OCI-LY3 (cell line): Measurements from ENCODE around the gene NPTXR.

Source experiments
- EZH2phosphoT487 ChIP-seq: fragments of 200-600 bp; shearing (Covaris generic); IDR thresholded peaks from 2 replicates; pipeline ENCODE4 v1.6.1; 2018; ENCODE audit warnings: antibody characterized with exemption, mixed run types, low read depth
- TF ChIP-seq, protein P1 (sequence below): fragments of 200-600, 300-600 bp; sonication (generic); IDR thresholded peaks from 2 replicates; pipeline ENCODE4 v1.5.1; 2014; ENCODE audit warnings: antibody characterized with exemption, low read length, low read depth

DNA sequence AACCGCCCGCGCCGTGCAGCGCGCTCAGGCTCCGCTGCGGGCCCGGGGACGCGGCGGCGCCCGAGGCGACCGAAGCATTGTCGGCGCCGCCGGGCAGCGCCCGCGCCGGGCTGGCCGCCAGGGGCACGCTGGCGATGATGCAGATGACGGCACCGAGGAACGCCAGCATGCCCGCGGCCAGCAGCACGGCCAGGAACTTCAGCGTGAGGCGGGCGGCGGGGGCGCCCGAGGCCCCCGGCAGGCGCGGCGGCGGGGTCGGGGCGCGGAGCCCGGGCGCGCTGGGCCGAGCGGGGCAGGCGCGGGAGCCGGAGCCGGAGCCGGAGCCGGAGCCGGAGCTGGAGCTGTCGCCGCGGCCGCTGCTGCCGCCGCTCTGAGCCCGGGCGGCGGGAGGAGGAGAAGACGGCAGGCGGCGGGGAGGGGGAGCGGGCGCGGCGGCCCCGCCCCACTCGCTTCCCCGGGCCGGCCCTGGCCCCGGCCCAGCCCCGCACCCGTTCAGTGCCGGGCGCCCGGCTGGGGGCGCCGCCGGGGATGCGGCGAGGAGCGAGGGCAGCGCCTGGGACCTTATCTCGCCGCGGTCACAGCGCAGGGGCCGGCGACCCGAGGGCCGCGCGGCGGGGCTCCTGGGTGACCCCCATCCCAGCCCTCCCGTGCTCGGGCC is at the start of gene NPTXR:
- TF ChIP-seq, protein P1, sequence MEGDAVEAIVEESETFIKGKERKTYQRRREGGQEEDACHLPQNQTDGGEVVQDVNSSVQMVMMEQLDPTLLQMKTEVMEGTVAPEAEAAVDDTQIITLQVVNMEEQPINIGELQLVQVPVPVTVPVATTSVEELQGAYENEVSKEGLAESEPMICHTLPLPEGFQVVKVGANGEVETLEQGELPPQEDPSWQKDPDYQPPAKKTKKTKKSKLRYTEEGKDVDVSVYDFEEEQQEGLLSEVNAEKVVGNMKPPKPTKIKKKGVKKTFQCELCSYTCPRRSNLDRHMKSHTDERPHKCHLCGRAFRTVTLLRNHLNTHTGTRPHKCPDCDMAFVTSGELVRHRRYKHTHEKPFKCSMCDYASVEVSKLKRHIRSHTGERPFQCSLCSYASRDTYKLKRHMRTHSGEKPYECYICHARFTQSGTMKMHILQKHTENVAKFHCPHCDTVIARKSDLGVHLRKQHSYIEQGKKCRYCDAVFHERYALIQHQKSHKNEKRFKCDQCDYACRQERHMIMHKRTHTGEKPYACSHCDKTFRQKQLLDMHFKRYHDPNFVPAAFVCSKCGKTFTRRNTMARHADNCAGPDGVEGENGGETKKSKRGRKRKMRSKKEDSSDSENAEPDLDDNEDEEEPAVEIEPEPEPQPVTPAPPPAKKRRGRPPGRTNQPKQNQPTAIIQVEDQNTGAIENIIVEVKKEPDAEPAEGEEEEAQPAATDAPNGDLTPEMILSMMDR = no peak
- no peak for TF ChIP-seq EZH2phosphoT487
